Kidney epithelial cell (primary cell): ENCODE data around the gene IGFALS. TPM values are rescaled to one million over a fixed set of nuclear protein-coding genes. Genes with fewer than 3 reads are reported as not detected.

ENCODE experiments used
- DNase-seq: peaks from one replicate; pipeline ENCODE4 v3.0.0-alpha.2; 2010; ENCODE audit warnings: low read depth
- H3K27me3 ChIP-seq: 2 replicates; pipeline ENCODE4 v1.6.0; 2011; ENCODE audit warnings: low read length; ENCODE audit not compliant: control insufficient read depth, insufficient read depth
- H3K36me3 ChIP-seq: 2 replicates; pipeline ENCODE4 v1.5.1; 2011; ENCODE audit warnings: low read length; ENCODE audit not compliant: control insufficient read depth, insufficient read depth
- H3K4me3 ChIP-seq: 2 replicates; pipeline ENCODE4 v1.5.1; 2011; ENCODE audit warnings: low read depth, mild to moderate bottlenecking, control low read depth, low read length
- CTCF ChIP-seq: IDR thresholded peaks from 2 replicates; pipeline ENCODE4 v1.5.1; 2011; ENCODE audit warnings: mild to moderate bottlenecking, moderate library complexity, low read length, control low read depth, inconsistent platforms; ENCODE audit not compliant: insufficient read depth, poor library complexity, severe bottlenecking
- total RNA-seq: library from RNA; depleted of rRNA; stranded (reverse); fragments of >200 nt; gene quantifications from 2 replicates; pipeline ENCODE4 v1.2.3, GENCODE V29; 2015

IGFALS gene
- total RNA-seq, 1 donor from 2014 or later = not detected

- no peak for DNase-seq
- H3K27me3 ChIP-seq = peaks cover 2% of the 10 kb centered on the region
- TF ChIP-seq CTCF = no peak
- no peaks in the 10 kb centered on the region for H3K36me3 ChIP-seq
- H3K4me3 ChIP-seq = no peak overlapping the region
Observed at GRCh38 chr16:1791943-1792812, 1.3 kb downstream of the IGFALS start.

- peaks cover 2% of the 10 kb centered on the region for H3K27me3 ChIP-seq
- no peak for TF ChIP-seq CTCF
- no peak overlapping the region for H3K4me3 ChIP-seq
- no peaks in the 10 kb centered on the region for H3K36me3 ChIP-seq
- DNase-seq = no peak
Observed at GRCh38 chr16:1791256-1791942, 2.1 kb downstream of the IGFALS start.

GRCh38 chr16:1790611-1791255, 2.8 kb downstream of the IGFALS start:
- DNase-seq = no peak
- Histone ChIP-seq H3K36me3 (no peaks in the 10 kb centered on the region), H3K4me3 (no peak overlapping the region), H3K27me3 (peaks cover 2% of the 10 kb centered on the region)
- TF ChIP-seq CTCF = no peak

GRCh38 chr16:1790261-1790610, 3.3 kb downstream of the IGFALS start:
- no peak for DNase-seq
- peaks cover 2% of the 10 kb centered on the region for H3K27me3 ChIP-seq
- no peak overlapping the region for H3K4me3 ChIP-seq
- H3K36me3 ChIP-seq = no peaks in the 10 kb centered on the region
- no peak for TF ChIP-seq CTCF

GRCh38 chr16:1789643-1790045, 3.9 kb downstream of the IGFALS start:
- no peaks in the 10 kb centered on the region for H3K36me3 ChIP-seq
- no peak overlapping the region for H3K4me3 ChIP-seq
- no peak for DNase-seq
- peaks cover 2% of the 10 kb centered on the region for H3K27me3 ChIP-seq
- no peak for TF ChIP-seq CTCF
